ENCODE measurements around the gene LAMTOR1. TPM values are rescaled to one million over a fixed set of nuclear protein-coding genes. Genes with fewer than 3 reads are reported as not detected.

LAMTOR1 gene
- polyA plus RNA-seq, 2 of the 4 experiments (the other 2 are of a cell fraction) = 66.1 to 119 TPM

DNA sequence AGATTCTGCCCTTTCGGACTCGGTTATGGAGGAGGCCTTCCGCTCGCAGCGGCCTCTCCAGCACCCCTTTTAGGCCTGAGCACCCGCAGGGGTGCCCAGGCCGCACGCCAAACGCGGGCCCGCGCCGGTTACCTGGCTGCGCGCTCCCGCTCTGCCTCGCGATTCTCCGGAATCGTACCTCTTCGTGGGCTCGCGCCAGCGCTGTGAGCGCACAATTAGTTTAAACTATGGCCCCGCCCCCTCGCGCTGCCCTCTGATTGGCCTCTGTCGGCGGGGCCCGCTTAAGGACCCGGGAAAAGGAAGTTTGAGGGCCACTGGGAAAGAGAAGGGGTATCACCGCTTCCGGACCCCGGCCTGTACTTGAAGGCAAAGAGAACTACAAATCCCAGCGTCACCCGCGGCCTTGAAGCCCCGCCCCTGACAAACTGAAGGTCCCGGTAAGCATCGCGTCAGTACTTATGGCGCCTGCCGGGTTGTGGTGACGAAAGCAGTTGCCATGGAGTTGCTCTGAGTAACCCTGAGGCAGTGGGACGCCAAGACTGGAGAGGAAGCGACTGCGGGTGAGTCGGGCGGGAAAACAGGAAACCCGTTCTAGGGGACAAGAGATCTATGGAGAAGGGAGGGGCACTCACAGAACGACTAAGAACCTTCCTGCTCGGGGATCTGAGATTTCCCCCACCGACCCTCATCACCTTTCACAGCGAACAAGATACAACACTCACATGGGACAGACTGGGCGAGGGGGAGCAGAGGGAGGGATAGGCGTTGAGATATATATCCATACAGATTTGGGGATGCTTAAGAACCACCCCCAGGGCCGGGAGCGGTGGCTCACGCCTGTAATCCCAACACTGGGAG lies 22.5 kb downstream of the LAMTOR1 start, which contains the start of the genes LRRC51 and NUMA1:
Gene LRRC51 (plus strand): TSS at position 525 of the 858 bp plus-strand sequence. CDS start 8,234 bp downstream, outside the sequence.
Gene NUMA1 (minus strand): TSS at position 217 of the 858 bp plus-strand sequence. CDS start 44,599 bp downstream, outside the sequence.
- peak within 1 kb of the TSS; percentile 90 for H3K27ac ChIP-seq
- POLR2A ChIA-PET = no interaction called here
- CTCF ChIA-PET = interaction anchor here (0.7 to 2.5 kb wide), 5 partner anchors 11 to 351 kb away, joined by 3 to 50 read pairs (median 10); no protein-coding TSS in a partner anchor
- ATAC-seq = peak; percentile 96 to 97
- H3K4me2 ChIP-seq = peak within 1 kb of the TSS; percentile 96
- peak; percentile 91 to 100 for DNase-seq (ENCODE audit: low read depth in 1 of 2, low spot score in 1 of 2)
- no peaks in the 10 kb centered on the region for H3K9me3 ChIP-seq
- H3K4me3 ChIP-seq = peak within 1 kb of the TSS; percentile 85
- H3K4me1 ChIP-seq = peaks cover 19% of the 10 kb centered on the region
- peak; percentile 81 for FAIRE-seq
- 2% methylated on average over 33 of the region's 60 CpGs for WGBS (ENCODE audit: missing lambda C conversion rate)
- TF ChIP-seq, protein P1, sequence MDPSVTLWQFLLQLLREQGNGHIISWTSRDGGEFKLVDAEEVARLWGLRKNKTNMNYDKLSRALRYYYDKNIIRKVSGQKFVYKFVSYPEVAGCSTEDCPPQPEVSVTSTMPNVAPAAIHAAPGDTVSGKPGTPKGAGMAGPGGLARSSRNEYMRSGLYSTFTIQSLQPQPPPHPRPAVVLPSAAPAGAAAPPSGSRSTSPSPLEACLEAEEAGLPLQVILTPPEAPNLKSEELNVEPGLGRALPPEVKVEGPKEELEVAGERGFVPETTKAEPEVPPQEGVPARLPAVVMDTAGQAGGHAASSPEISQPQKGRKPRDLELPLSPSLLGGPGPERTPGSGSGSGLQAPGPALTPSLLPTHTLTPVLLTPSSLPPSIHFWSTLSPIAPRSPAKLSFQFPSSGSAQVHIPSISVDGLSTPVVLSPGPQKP (IDR thresholded peaks at IDR 0.05; ENCODE audit: low read depth, low read length) = no peak
- TF ChIP-seq POLR2A (IDR thresholded peaks at IDR 0.05; ENCODE audit: low read length) = peak; percentile 54
- peak; percentile 29; the same call in 1 of the 2 replicates for TF ChIP-seq MAX (IDR thresholded peaks at IDR 0.05)
- TF ChIP-seq SREBF2 (IDR thresholded peaks at IDR 0.05) = no peak
- TF ChIP-seq EHMT2 (IDR thresholded peaks at IDR 0.05; ENCODE audit: low read depth) = no peak
- peak; percentile 55; the same call in 1 of the 2 replicates for TF ChIP-seq CHD4 (IDR thresholded peaks at IDR 0.05; ENCODE audit: borderline replicate concordance)
- 0 out of 2 replicates have a peak, but pooled peaks have one; percentile 20 for TF ChIP-seq MYC (IDR thresholded peaks at IDR 0.05; ENCODE audit: borderline replicate concordance, low read length)
- 0 out of 4 replicates have a peak, but pooled peaks of 1 of the 2 experiments have one; percentile 19 for TF ChIP-seq CEBPB (IDR thresholded peaks at IDR 0.05)
- peak; percentile 69 for TF ChIP-seq PHF8 (IDR thresholded peaks at IDR 0.05; ENCODE audit: borderline replicate concordance, low read depth)
- TF ChIP-seq RFX5 (IDR thresholded peaks at IDR 0.05) = peak; percentile 98
- peak; percentile 23 to 62; a peak in 2 of 5 replicates for TF ChIP-seq JUN (IDR thresholded peaks at IDR 0.05)
- TF ChIP-seq REST (IDR thresholded peaks at IDR 0.05) = peak; percentile 45; the same call in 1 of the 2 replicates
- TF ChIP-seq HOXB5 (CRISPR knock-in tag; IDR thresholded peaks at IDR 0.05) = peak; percentile 35; the same call in 1 of the 2 replicates
- TF ChIP-seq, protein P2, sequence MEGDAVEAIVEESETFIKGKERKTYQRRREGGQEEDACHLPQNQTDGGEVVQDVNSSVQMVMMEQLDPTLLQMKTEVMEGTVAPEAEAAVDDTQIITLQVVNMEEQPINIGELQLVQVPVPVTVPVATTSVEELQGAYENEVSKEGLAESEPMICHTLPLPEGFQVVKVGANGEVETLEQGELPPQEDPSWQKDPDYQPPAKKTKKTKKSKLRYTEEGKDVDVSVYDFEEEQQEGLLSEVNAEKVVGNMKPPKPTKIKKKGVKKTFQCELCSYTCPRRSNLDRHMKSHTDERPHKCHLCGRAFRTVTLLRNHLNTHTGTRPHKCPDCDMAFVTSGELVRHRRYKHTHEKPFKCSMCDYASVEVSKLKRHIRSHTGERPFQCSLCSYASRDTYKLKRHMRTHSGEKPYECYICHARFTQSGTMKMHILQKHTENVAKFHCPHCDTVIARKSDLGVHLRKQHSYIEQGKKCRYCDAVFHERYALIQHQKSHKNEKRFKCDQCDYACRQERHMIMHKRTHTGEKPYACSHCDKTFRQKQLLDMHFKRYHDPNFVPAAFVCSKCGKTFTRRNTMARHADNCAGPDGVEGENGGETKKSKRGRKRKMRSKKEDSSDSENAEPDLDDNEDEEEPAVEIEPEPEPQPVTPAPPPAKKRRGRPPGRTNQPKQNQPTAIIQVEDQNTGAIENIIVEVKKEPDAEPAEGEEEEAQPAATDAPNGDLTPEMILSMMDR (IDR thresholded peaks at IDR 0.05) = no peak
- TF ChIP-seq TFCP2L1 (CRISPR knock-in tag; IDR thresholded peaks at IDR 0.05) = 0 out of 2 replicates have a peak, but pooled peaks have one; percentile 49
- TF ChIP-seq, protein P3, sequence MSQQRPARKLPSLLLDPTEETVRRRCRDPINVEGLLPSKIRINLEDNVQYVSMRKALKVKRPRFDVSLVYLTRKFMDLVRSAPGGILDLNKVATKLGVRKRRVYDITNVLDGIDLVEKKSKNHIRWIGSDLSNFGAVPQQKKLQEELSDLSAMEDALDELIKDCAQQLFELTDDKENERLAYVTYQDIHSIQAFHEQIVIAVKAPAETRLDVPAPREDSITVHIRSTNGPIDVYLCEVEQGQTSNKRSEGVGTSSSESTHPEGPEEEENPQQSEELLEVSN (IDR thresholded peaks at IDR 0.05; ENCODE audit: borderline replicate concordance, low read depth) = peak; percentile 73
